ENCODE measurements around the gene KCNJ2. TPM values are rescaled to one million over a fixed set of nuclear protein-coding genes. Genes with fewer than 3 reads are reported as not detected.

Gene KCNJ2
- total RNA-seq, 2 donors from 2014 or later: 0.33 to 0.78 TPM

GRCh38 chr17:70206361-70207010 lies 37.2 kb downstream of the KCNJ2 start:
- no peaks in the 10 kb centered on the region for H3K4me1 ChIP-seq
- no peak for TF ChIP-seq POLR2A (IDR thresholded peaks at IDR 0.05)
- TF ChIP-seq CTCF (IDR thresholded peaks at IDR 0.05): no peak
- intact Hi-C loops (cut with DNase I): no loop called here
- DNase-seq: no peak
- H3K4me3 ChIP-seq: no peak overlapping the region
- H3K9me3 ChIP-seq: no peaks in the 10 kb centered on the region
- H3K27ac ChIP-seq: no peak overlapping the region
- no peaks in the 10 kb centered on the region for H3K36me3 ChIP-seq (replicated peaks in 1 of 2; ENCODE audit: insufficient read depth in 1 of 2, low read depth in 2 of 2)
- ATAC-seq: no peak
- no peaks in the 10 kb centered on the region for H3K27me3 ChIP-seq
- WGBS, 2 donors: 65 to 77% methylated on average over 6 of the region's 6 CpGs

- Histone ChIP-seq H3K27ac (no peak overlapping the region), H3K4me3 (no peak overlapping the region), H3K4me1 (no peaks in the 10 kb centered on the region), H3K27me3 (no peaks in the 10 kb centered on the region), H3K9me3 (no peaks in the 10 kb centered on the region), H3K36me3 (replicated peaks in 1 of 2; ENCODE audit: insufficient read depth in 1 of 2, low read depth in 2 of 2) (no peaks in the 10 kb centered on the region)
- TF ChIP-seq POLR2A (IDR thresholded peaks at IDR 0.05): no peak
- no peak for TF ChIP-seq CTCF (IDR thresholded peaks at IDR 0.05)
- DNase-seq (no peak), ATAC-seq (no peak)
- intact Hi-C loops (cut with DNase I): no loop called here
- 86 to 91% methylated on average over 1 of the region's 1 CpG for WGBS, 2 donors
These were observed 37.9 kb downstream of the KCNJ2 start for GRCh38 chr17:70207184-70207583.

GRCh38 chr17:70208080-70208794 lies 38.9 kb downstream of the KCNJ2 start:
- Histone ChIP-seq H3K27me3 (no peaks in the 10 kb centered on the region), H3K27ac (no peak overlapping the region), H3K4me1 (no peaks in the 10 kb centered on the region), H3K36me3 (replicated peaks in 1 of 2; ENCODE audit: insufficient read depth in 1 of 2, low read depth in 2 of 2) (no peaks in the 10 kb centered on the region), H3K9me3 (no peaks in the 10 kb centered on the region), H3K4me3 (no peak overlapping the region)
- 81 to 83% methylated on average over 7 of the region's 7 CpGs for WGBS, 2 donors
- ATAC-seq (no peak), DNase-seq (no peak)
- TF ChIP-seq POLR2A (IDR thresholded peaks at IDR 0.05) (no peak), CTCF (IDR thresholded peaks at IDR 0.05) (no peak)
- intact Hi-C loops (cut with DNase I): no loop called here

- peak in 2 of 4 donors; percentile 3 to 6 for DNase-seq
- no peak for TF ChIP-seq CTCF (IDR thresholded peaks at IDR 0.05)
- TF ChIP-seq POLR2A (IDR thresholded peaks at IDR 0.05): no peak
- intact Hi-C loops (cut with DNase I): no loop called here
These were observed 39.7 kb downstream of the KCNJ2 start for GRCh38 chr17:70208825-70209555.

More at GRCh38 chr17:70208825-70209555, 39.7 kb downstream of the KCNJ2 start:
- ATAC-seq: no peak
- 48 to 49% methylated on average over 6 of the region's 6 CpGs for WGBS, 2 donors
- Histone ChIP-seq H3K27me3 (no peaks in the 10 kb centered on the region), H3K36me3 (replicated peaks in 1 of 2; ENCODE audit: insufficient read depth in 1 of 2, low read depth in 2 of 2) (no peaks in the 10 kb centered on the region), H3K4me3 (no peak overlapping the region), H3K4me1 (no peaks in the 10 kb centered on the region), H3K27ac (no peak overlapping the region), H3K9me3 (no peaks in the 10 kb centered on the region)

Data from body of pancreas (tissue), 4 donors.